Measurements from ENCODE around the gene MEF2A. TPM values are rescaled to one million over a fixed set of nuclear protein-coding genes. Genes with fewer than 3 reads are reported as not detected.
"Not testable (repeated sequence)": the region's sequence is repeated elsewhere in the genome, so short reads cannot be mapped to it uniquely, and the experiment has no call there.

MEF2A gene
- 20.9 and 23.4 TPM in 2 replicates for total RNA-seq

DNA sequence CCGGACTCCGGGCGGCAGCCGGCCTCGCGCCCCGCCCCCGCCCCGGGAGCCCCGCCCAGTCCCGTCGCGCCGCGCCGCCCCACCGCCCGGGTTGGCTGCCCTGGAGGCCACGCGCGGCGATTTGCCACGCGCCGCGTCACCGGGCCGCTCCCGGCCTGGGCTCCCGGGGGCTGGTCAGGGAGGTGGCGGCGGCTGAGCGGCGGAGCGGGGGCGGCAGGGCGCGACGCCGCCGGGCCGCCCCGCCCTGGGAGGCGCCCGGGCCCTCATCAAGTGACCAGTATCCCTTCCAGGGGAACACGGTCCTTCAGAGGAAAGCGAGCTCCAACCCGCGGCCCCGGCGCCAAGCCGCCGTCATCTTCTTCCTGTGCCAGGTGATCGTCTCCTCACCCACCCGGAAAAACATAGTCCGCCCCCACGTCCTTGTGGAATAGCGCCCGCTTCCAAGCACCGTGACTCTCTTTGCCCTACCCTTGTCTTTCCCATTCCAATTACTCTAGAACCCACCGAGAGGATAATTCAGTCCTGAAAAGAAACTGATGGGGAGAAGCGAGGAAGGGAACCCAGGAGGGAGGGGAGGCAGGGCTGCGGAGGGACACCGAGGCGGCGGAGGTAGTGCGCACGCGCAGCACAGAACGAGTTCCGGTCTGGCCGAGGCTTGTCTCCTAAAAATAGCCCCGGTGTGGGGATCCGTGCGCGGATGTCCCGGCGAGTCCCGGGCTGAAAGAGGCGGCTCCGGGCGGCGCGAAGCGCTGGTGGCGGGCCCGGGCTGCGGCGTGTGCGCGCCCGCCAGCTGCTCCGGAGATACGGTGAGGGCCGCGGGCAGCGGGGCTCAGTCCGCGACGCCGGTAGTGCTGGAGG lies at the start of gene MEF2A:
Gene MEF2A (plus strand): TSS at position 686 of the 858 bp plus-strand sequence. CDS start 67,136 bp downstream, outside the sequence.
- intact Hi-C loops (cut with micrococcal nuclease) = loop anchor here (2.0 to 10.0 kb wide), 4 partner anchors 138 to 313 kb away; partner anchors contain the start of gene LRRC28

DNA sequence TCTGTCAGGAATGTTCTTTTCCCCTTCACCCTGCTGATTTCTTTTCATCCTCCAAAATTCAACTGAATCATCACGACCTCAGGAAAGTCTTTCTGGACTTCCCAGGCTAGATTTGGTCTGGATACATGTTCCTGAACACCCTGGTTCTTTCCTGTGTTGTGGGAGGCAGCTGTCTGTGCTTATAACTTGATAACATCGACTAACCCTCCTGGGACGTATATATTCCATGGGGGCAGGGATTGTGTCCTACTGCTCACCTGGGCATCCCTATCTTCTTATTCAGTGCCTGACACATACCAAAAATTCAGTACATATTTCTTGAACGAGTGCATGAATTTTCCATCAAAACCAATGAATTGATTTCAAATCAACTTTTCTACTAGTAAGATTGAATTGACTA lies 47.6 kb upstream of the MEF2A start:
- H3K27ac Mint-ChIP-seq = no peak overlapping the region
- no peak for DNase-seq (ENCODE audit: low spot score)
- H3K27me3 Mint-ChIP-seq (ENCODE audit: low read depth) = peaks cover 2% of the 10 kb centered on the region
- H3K36me3 Mint-ChIP-seq (ENCODE audit: low read depth) = no peaks in the 10 kb centered on the region
- no peaks in the 10 kb centered on the region for H3K9me3 Mint-ChIP-seq
- peaks cover 6% of the 10 kb centered on the region for H3K4me1 Mint-ChIP-seq (ENCODE audit: low read depth)
- intact Hi-C loops (cut with micrococcal nuclease) = no loop called here
- H3K4me3 Mint-ChIP-seq (ENCODE audit: low read depth) = no peak overlapping the region

More for the DNA sequence above, at the start of gene MEF2A:
- Mint-ChIP-seq H3K9me3 (no peaks in the 10 kb centered on the region), H3K4me3 (ENCODE audit: low read depth) (peak within 1 kb of the TSS; percentile 98), H3K4me1 (ENCODE audit: low read depth) (peaks cover 31% of the 10 kb centered on the region), H3K36me3 (ENCODE audit: low read depth) (no peaks in the 10 kb centered on the region), H3K27me3 (ENCODE audit: low read depth) (peaks cover 8% of the 10 kb centered on the region), H3K27ac (peak within 1 kb of the TSS; percentile 93)
- DNase-seq (ENCODE audit: low spot score) = peak; percentile 92

- H3K9me3 Mint-ChIP-seq; DNase-seq (ENCODE audit: low spot score); H3K36me3 Mint-ChIP-seq (ENCODE audit: low read depth); H3K27ac Mint-ChIP-seq; H3K4me1 Mint-ChIP-seq (ENCODE audit: low read depth); H3K4me3 Mint-ChIP-seq (ENCODE audit: low read depth); intact Hi-C loops (cut with micrococcal nuclease); H3K27me3 Mint-ChIP-seq (ENCODE audit: low read depth): not testable (repeated sequence)
Observed at GRCh38 chr15:99519366-99519765, 46.4 kb upstream of the MEF2A start.

DNA sequence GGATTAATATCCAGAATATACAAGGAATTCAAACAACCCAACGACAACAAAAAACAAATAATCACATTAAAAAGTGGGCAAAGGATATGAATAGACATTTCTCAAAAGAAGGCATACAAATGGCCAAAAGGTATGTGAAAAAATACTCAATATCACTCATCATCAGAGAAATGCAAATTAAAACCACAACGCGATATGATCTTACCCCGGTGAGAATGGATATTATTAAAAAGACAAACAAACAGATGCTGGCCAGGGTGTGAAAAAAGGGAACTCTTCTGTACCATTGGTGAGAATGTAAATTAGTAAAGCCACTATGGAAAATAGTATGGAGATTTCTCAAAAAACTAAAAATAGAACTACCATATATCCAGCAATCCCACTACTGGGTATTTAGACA lies 43.5 kb upstream of the MEF2A start:
- no peak for DNase-seq (ENCODE audit: low spot score)
- no peak overlapping the region for H3K4me3 Mint-ChIP-seq (ENCODE audit: low read depth)
- H3K36me3 Mint-ChIP-seq (ENCODE audit: low read depth) = no peaks in the 10 kb centered on the region
- no peak overlapping the region for H3K27ac Mint-ChIP-seq
- H3K27me3 Mint-ChIP-seq (ENCODE audit: low read depth) = peaks cover 2% of the 10 kb centered on the region
- peaks cover 13% of the 10 kb centered on the region for H3K9me3 Mint-ChIP-seq
- peaks cover 6% of the 10 kb centered on the region for H3K4me1 Mint-ChIP-seq (ENCODE audit: low read depth)
- intact Hi-C loops (cut with micrococcal nuclease) = no loop called here

GRCh38 chr15:99526176-99526575 lies 39.6 kb upstream of the MEF2A start:
- no peak for DNase-seq (ENCODE audit: low spot score)
- peaks cover 24% of the 10 kb centered on the region for H3K9me3 Mint-ChIP-seq
- no peaks in the 10 kb centered on the region for H3K36me3 Mint-ChIP-seq (ENCODE audit: low read depth)
- no peaks in the 10 kb centered on the region for H3K27me3 Mint-ChIP-seq (ENCODE audit: low read depth)
- H3K4me3 Mint-ChIP-seq (ENCODE audit: low read depth) = no peak overlapping the region
- no peak overlapping the region for H3K27ac Mint-ChIP-seq
- intact Hi-C loops (cut with micrococcal nuclease) = no loop called here
- H3K4me1 Mint-ChIP-seq (ENCODE audit: low read depth) = peaks cover 6% of the 10 kb centered on the region

DNA sequence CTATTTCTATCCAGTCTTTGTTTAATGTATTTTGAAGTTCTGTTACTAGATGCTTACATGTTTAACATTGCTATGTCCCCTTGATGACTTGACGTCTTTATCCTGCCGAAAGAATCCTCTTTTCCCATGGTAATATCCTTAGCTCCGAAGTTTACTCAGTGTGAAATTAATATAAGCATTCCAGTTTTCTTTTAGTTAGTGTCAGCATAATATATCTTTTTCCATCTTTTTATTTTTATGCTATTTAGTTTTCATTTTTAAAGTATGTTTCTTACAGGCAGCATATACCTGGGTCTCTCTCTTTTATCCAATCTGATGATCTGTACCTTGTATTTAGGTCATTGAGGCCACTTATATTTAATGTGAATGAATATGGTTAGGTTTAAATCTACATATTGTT lies 39.1 kb upstream of the MEF2A start:
- Mint-ChIP-seq H3K27ac (no peak overlapping the region), H3K4me1 (ENCODE audit: low read depth) (peaks cover 6% of the 10 kb centered on the region), H3K27me3 (ENCODE audit: low read depth) (no peaks in the 10 kb centered on the region), H3K9me3 (peaks cover 24% of the 10 kb centered on the region), H3K36me3 (ENCODE audit: low read depth) (no peaks in the 10 kb centered on the region), H3K4me3 (ENCODE audit: low read depth) (no peak overlapping the region)
- no peak for DNase-seq (ENCODE audit: low spot score)
- intact Hi-C loops (cut with micrococcal nuclease) = no loop called here

DNA sequence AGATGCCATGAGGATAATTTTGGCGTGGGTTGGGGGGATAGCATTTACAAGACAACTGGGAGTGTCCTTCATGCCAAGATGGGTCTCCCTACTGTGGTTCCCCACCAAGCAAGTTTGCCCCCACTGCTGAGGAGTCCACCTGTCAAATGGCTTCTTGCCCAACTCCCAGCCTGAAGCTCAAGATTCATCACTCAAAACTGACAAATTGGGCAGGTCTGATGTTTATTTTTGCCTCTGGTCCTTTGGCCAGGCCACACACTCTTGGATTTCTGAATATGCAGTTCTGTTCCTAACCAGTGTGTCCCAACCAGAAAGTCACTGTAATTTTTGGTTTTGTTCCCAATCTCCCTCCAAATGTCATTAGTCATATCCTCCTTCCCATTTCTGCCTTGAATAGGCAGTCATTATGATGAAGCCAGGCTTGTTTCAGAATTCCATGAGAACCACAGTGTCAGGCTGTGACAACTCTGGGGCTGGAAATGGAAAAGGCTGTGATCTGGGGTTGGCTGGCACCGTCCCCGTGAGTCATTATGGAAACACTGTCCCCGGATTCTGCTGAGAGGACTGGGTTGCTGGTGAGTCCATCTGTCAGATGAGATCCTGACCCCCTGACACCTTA lies 29.3 kb upstream of the MEF2A start:
- H3K36me3 Mint-ChIP-seq (ENCODE audit: low read depth) = no peaks in the 10 kb centered on the region
- no peak overlapping the region for H3K27ac Mint-ChIP-seq
- no peaks in the 10 kb centered on the region for H3K4me1 Mint-ChIP-seq (ENCODE audit: low read depth)
- peaks cover 5% of the 10 kb centered on the region for H3K27me3 Mint-ChIP-seq (ENCODE audit: low read depth)
- no peaks in the 10 kb centered on the region for H3K9me3 Mint-ChIP-seq
- DNase-seq (ENCODE audit: low spot score) = no peak
- H3K4me3 Mint-ChIP-seq (ENCODE audit: low read depth) = no peak overlapping the region
- intact Hi-C loops (cut with micrococcal nuclease) = no loop called here

DNA sequence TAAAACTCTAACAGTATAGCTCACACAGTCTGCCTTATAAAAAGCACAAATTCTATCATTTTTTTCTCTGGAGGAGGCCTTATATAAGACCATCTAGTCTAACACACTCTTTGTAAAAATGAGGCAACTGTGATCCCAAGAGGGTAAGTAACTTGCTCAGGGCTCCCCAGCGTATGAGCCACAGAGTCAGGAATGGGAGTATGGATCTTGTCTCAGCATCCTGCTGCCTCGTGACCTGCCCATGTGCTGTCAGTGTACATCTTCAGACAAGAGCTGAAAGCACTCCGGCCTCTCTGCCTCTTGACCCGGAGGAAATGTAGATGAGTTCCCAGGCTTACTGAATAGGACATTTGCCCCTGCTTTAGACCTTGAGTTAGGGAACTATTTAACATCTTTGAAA lies 28.4 kb upstream of the MEF2A start:
- H3K27me3 Mint-ChIP-seq (ENCODE audit: low read depth) = peaks cover 5% of the 10 kb centered on the region
- H3K4me1 Mint-ChIP-seq (ENCODE audit: low read depth) = no peaks in the 10 kb centered on the region
- no peak overlapping the region for H3K4me3 Mint-ChIP-seq (ENCODE audit: low read depth)
- no peaks in the 10 kb centered on the region for H3K9me3 Mint-ChIP-seq
- DNase-seq (ENCODE audit: low spot score) = no peak
- no peaks in the 10 kb centered on the region for H3K36me3 Mint-ChIP-seq (ENCODE audit: low read depth)
- H3K27ac Mint-ChIP-seq = no peak overlapping the region
- intact Hi-C loops (cut with micrococcal nuclease) = no loop called here

DNA sequence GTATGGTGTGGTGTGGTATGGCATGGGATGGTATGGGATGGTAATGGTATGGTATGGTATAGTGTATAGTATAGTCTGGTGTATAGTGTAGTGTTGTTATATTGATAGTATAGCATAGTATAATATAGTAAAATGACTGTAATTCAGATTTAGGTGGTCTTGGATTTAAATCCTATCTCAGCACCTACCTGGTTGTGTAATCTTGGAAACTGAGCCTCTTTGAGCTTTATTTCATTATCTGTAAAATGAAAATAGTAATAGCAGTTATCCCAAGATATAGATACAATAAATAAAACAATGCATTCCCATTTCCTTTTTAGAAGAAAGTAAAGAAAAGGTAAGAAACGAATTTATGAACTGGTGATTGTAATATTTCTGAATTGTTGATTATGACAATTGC lies 27.5 kb upstream of the MEF2A start:
- Mint-ChIP-seq H3K27ac (no peak overlapping the region), H3K36me3 (ENCODE audit: low read depth) (no peaks in the 10 kb centered on the region), H3K4me3 (ENCODE audit: low read depth) (no peak overlapping the region), H3K4me1 (ENCODE audit: low read depth) (no peaks in the 10 kb centered on the region), H3K9me3 (no peaks in the 10 kb centered on the region), H3K27me3 (ENCODE audit: low read depth) (peaks cover 5% of the 10 kb centered on the region)
- DNase-seq (ENCODE audit: low spot score) = no peak
- intact Hi-C loops (cut with micrococcal nuclease) = no loop called here

GRCh38 chr15:99542828-99543227 lies 23.0 kb upstream of the MEF2A start:
- H3K4me1 Mint-ChIP-seq (ENCODE audit: low read depth) = no peaks in the 10 kb centered on the region
- H3K4me3 Mint-ChIP-seq (ENCODE audit: low read depth) = no peak overlapping the region
- no peaks in the 10 kb centered on the region for H3K36me3 Mint-ChIP-seq (ENCODE audit: low read depth)
- no peaks in the 10 kb centered on the region for H3K27me3 Mint-ChIP-seq (ENCODE audit: low read depth)
- DNase-seq (ENCODE audit: low spot score) = no peak
- no peak overlapping the region for H3K27ac Mint-ChIP-seq
- H3K9me3 Mint-ChIP-seq = no peaks in the 10 kb centered on the region
- intact Hi-C loops (cut with micrococcal nuclease) = no loop called here

DNA sequence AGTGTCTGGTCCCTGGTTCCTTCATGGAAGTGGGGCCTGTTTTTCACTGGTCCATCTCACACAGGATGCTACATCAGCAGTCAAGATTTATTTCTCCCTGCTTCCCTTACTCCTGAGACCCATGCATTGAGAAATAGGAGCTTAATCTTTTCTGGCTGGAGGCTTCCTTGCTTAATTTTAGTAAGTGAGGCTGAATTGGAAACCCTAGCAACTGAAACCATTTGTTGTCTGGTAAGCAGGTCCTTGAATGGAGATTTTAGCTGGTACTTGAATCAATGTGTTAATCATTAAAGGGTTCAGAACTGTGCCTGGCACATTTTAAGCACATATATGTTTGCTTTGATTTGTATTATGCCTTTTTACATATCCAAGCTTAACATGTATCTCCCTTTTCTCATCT lies 20.2 kb upstream of the MEF2A start:
- Mint-ChIP-seq H3K4me1 (ENCODE audit: low read depth) (peaks cover 7% of the 10 kb centered on the region), H3K4me3 (ENCODE audit: low read depth) (no peak overlapping the region), H3K27me3 (ENCODE audit: low read depth) (no peaks in the 10 kb centered on the region), H3K27ac (no peak overlapping the region), H3K9me3 (no peaks in the 10 kb centered on the region), H3K36me3 (ENCODE audit: low read depth) (no peaks in the 10 kb centered on the region)
- intact Hi-C loops (cut with micrococcal nuclease) = no loop called here
- no peak for DNase-seq (ENCODE audit: low spot score)

DNA sequence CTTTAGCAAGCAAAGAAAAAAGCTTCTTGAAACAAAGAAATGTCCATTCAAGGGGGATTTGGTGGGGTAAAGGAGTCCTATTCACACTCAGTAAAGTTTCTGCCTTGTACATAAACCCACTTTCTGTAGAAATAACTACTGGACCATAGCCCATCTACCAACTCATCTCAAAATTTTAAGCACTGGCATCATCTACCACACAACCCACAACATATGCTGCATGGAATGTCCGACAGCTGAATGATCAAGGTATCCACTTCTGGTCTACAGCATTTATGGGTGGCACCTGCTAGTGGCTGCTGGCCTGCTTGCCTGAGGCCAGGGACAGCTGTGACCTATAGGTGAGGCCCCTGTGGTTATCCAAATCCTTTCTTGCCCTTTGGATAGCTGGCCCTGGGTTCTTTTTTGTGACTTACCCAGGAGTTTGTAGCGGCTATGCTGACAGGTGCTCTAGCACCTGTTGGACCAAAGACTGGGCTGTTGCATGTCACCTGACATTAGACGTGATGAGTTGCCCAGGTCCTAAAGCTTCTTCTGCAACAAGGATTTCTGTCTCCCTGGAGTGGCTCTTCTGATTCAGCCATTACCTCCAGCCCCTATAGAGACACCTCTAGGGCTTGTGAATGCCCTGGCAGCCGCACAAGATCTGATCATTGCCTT lies 19.2 kb upstream of the MEF2A start:
- no peaks in the 10 kb centered on the region for H3K27me3 Mint-ChIP-seq (ENCODE audit: low read depth)
- intact Hi-C loops (cut with micrococcal nuclease) = no loop called here
- no peak for DNase-seq (ENCODE audit: low spot score)
- no peaks in the 10 kb centered on the region for H3K36me3 Mint-ChIP-seq (ENCODE audit: low read depth)
- H3K4me3 Mint-ChIP-seq (ENCODE audit: low read depth) = no peak overlapping the region
- H3K9me3 Mint-ChIP-seq = no peaks in the 10 kb centered on the region
- peaks cover 7% of the 10 kb centered on the region for H3K4me1 Mint-ChIP-seq (ENCODE audit: low read depth)
- H3K27ac Mint-ChIP-seq = no peak overlapping the region

DNA sequence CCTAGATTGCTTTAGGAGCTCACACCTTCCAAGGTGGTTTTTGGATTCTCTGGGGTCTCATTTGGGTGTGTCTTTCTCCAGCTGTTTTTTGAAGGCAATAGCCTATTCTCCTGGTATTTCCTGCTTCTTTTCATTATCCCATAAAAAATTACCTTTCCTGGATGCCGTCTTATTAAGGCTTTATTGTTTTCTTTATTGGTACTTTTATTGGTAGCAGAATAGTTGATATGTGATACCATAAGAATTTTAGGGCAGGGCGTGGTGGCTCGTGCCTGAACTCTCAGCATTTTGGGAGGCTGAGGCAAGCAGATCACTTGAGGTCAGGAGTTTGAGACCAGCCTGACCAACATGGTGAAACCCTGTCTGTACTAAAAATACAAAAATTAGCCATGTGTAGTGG lies 18.3 kb upstream of the MEF2A start:
- Mint-ChIP-seq H3K4me3 (ENCODE audit: low read depth) (no peak overlapping the region), H3K27me3 (ENCODE audit: low read depth) (no peaks in the 10 kb centered on the region), H3K27ac (no peak overlapping the region), H3K36me3 (ENCODE audit: low read depth) (no peaks in the 10 kb centered on the region), H3K9me3 (no peaks in the 10 kb centered on the region), H3K4me1 (ENCODE audit: low read depth) (peaks cover 7% of the 10 kb centered on the region)
- DNase-seq (ENCODE audit: low spot score) = no peak
- intact Hi-C loops (cut with micrococcal nuclease) = no loop called here

Measured in activated T-helper 2 cell treated with anti-CD3 and anti-CD28 coated beads, Interferon-gamma antibody, Interleukin-2, Interleukin-4, amounts not matched to agents 10 μg/mL and 5 μg/mL and 100 μg/mL, durations not matched to agents 14 hours and 24 hours and 36 hours (primary cell).